H54 (cell line): ENCODE data around the gene ADGRD1.

Experiments used
- DNase-seq: peaks from one replicate; pipeline ENCODE4 v3.0.0; 2011; ENCODE audit warnings: low spot score, mixed read lengths; ENCODE audit not compliant: insufficient read length
- FAIRE-seq: peaks from 3 replicates; lab custom pipeline; 2011; peaks lifted over from hg19 to GRCh38; lab: Jason Lieb, UNC
- POLR2A ChIP-seq: IDR thresholded peaks from 2 replicates; pipeline ENCODE4 v1.6.1; 2011; ENCODE audit warnings: low read depth, mild to moderate bottlenecking, low read length

ADGRD1 gene

GRCh38 chr12:131085816-131086591 is 132.3 kb downstream of the ADGRD1 start:
- no peak for TF ChIP-seq POLR2A
- DNase-seq = no peak
- no peak for FAIRE-seq

- TF ChIP-seq POLR2A = no peak
- DNase-seq (no peak), FAIRE-seq (no peak)
Measured at GRCh38 chr12:131087302-131087818, 133.7 kb downstream of the ADGRD1 start.

GRCh38 chr12:131087991-131088700 is 134.4 kb downstream of the ADGRD1 start:
- FAIRE-seq = no peak
- TF ChIP-seq POLR2A = no peak

GRCh38 chr12:131088701-131089530 is 135.2 kb downstream of the ADGRD1 start:
- no peak for DNase-seq
- FAIRE-seq = no peak
- no peak for TF ChIP-seq POLR2A

More at GRCh38 chr12:131087991-131088700, 134.4 kb downstream of the ADGRD1 start:
- DNase-seq = no peak

GRCh38 chr12:131089531-131090273 is 136.0 kb downstream of the ADGRD1 start:
- DNase-seq = no peak
- no peak for TF ChIP-seq POLR2A
- FAIRE-seq = no peak

GRCh38 chr12:131090274-131091210 is 136.8 kb downstream of the ADGRD1 start:
- FAIRE-seq (no peak), DNase-seq (no peak)
- TF ChIP-seq POLR2A = no peak

- DNase-seq = no peak
- no peak for TF ChIP-seq POLR2A
- FAIRE-seq = no peak
Measured at GRCh38 chr12:131091413-131091975, 137.8 kb downstream of the ADGRD1 start.

GRCh38 chr12:131091976-131092691 is 138.4 kb downstream of the ADGRD1 start:
- FAIRE-seq = no peak
- TF ChIP-seq POLR2A = no peak
- no peak for DNase-seq

- TF ChIP-seq POLR2A = no peak
- DNase-seq = no peak
- FAIRE-seq = no peak
Measured at GRCh38 chr12:131092901-131093603, 139.3 kb downstream of the ADGRD1 start.

- no peak for TF ChIP-seq POLR2A
- DNase-seq (no peak), FAIRE-seq (no peak)
Measured at GRCh38 chr12:131093604-131093955, 139.9 kb downstream of the ADGRD1 start.
